ENCODE results near the gene KDM4F.
A peak's percentile ranks its signal among the peaks of the same experiment; 100 is the strongest.

KDM4F gene

GRCh38 chr11:95076981-95077380 is 27.8 kb downstream of the KDM4F start (continued):
- TF ChIP-seq ZNF596 (tag by site-specific recombination; IDR thresholded peaks at IDR 0.05) (no peak), ZNF843 (tag by site-specific recombination; IDR thresholded peaks at IDR 0.05) (no peak), ZNF114 (tag by site-specific recombination; IDR thresholded peaks at IDR 0.05) (no peak), ZNF561 (tag by site-specific recombination; IDR thresholded peaks at IDR 0.05; ENCODE audit: borderline replicate concordance) (no peak), ZNF175 (tag by site-specific recombination; IDR thresholded peaks at IDR 0.05) (no peak), ZNF624 (tag by site-specific recombination; IDR thresholded peaks at IDR 0.05) (no peak), ZBTB20 (tag by site-specific recombination; IDR thresholded peaks at IDR 0.05) (no peak), ZNF214 (tag by site-specific recombination; IDR thresholded peaks at IDR 0.05; ENCODE audit: borderline replicate concordance) (no peak)
- TF ChIP-seq, protein P1, sequence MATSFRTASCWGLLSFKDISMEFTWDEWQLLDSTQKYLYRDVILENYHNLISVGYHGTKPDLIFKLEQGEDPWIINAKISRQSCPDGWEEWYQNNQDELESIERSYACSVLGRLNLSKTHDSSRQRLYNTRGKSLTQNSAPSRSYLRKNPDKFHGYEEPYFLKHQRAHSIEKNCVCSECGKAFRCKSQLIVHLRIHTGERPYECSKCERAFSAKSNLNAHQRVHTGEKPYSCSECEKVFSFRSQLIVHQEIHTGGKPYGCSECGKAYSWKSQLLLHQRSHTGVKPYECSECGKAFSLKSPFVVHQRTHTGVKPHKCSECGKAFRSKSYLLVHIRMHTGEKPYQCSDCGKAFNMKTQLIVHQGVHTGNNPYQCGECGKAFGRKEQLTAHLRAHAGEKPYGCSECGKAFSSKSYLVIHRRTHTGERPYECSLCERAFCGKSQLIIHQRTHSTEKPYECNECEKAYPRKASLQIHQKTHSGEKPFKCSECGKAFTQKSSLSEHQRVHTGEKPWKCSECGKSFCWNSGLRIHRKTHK (tag by site-specific recombination; IDR thresholded peaks at IDR 0.05), result no peak
- TF ChIP-seq, protein P2, sequence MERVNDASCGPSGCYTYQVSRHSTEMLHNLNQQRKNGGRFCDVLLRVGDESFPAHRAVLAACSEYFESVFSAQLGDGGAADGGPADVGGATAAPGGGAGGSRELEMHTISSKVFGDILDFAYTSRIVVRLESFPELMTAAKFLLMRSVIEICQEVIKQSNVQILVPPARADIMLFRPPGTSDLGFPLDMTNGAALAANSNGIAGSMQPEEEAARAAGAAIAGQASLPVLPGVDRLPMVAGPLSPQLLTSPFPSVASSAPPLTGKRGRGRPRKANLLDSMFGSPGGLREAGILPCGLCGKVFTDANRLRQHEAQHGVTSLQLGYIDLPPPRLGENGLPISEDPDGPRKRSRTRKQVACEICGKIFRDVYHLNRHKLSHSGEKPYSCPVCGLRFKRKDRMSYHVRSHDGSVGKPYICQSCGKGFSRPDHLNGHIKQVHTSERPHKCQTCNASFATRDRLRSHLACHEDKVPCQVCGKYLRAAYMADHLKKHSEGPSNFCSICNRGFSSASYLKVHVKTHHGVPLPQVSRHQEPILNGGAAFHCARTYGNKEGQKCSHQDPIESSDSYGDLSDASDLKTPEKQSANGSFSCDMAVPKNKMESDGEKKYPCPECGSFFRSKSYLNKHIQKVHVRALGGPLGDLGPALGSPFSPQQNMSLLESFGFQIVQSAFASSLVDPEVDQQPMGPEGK (tag by site-specific recombination; IDR thresholded peaks at IDR 0.05), result no peak

DNA sequence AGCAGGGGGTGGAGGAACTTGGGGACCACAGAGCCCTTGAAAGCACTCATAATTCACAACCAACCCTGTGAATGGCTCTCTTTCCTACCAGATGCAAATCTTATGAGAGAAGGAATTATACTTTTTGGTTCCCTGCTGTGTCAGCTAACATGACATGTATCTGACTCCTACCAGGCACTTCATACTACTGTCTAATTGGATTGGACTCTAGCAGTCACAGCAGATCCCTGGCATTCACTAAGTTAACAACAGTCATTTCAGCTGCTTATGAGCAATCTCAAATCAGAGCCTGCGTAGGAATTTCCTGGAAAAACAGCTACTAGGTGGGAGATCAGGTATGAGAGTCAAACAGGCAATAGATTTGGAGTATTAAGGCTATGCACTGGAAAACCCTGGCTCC is 29.3 kb downstream of the KDM4F start:
- 0 out of 2 replicates have a peak, but pooled peaks have one; percentile 8 for TF ChIP-seq ZIC2 (tag by site-specific recombination; IDR thresholded peaks at IDR 0.05)
- TF ChIP-seq ZNF146 (tag by site-specific recombination; IDR thresholded peaks at IDR 0.05), result no peak
- TF ChIP-seq OSR2 (tag by site-specific recombination; IDR thresholded peaks at IDR 0.05), result 0 out of 2 replicates have a peak, but pooled peaks have one; percentile 24
- no peak for TF ChIP-seq ZNF580 (tag by site-specific recombination; IDR thresholded peaks at IDR 0.05)
- no peaks in the 10 kb centered on the region; the same call in 1 of the 2 replicates for H3K4me1 ChIP-seq (ENCODE audit: control insufficient read depth, insufficient read depth, low read length)

DNA sequence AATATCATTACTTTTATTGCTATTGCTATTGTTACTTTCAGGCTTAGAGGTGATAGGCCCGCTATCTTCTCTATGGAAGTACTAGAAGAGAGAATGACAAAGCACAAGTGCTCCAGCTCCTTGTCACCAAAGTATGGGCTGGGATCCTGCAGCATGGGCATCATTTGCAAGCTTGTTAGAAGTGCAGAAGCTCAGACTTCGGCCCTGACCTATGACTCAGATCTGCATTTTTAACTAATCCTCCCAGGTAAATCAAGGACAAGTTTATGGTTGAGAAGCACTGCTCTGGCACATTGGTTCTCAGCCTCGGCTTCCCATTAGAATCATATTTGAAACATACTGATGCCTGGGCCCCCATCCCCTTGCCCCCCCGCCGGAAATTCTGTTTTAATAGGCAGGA is 31.8 kb downstream of the KDM4F start:
- H3K36me3 ChIP-seq (ENCODE audit: control insufficient read depth in 2 of 2, insufficient read depth in 1 of 2, low read length in 2 of 2), result no peaks in the 10 kb centered on the region
- no peaks in the 10 kb centered on the region for H3K9me3 ChIP-seq (ENCODE audit: control insufficient read depth, insufficient read depth, low read depth, low read length)
- CTCF ChIA-PET, result interaction anchor here (1.0 to 3.6 kb wide), 3 partner anchors 10 to 12 kb away, joined by 3 to 24 read pairs (median 3); no protein-coding TSS in a partner anchor
- no peak overlapping the region for H3K27ac ChIP-seq (ENCODE audit: extremely low read depth, low read depth, low read length)
- TF ChIP-seq ZBTB20 (tag by site-specific recombination; IDR thresholded peaks at IDR 0.05) (peak; percentile 51), ZIC2 (tag by site-specific recombination; IDR thresholded peaks at IDR 0.05) (no peak)
- H3K4me1 ChIP-seq (ENCODE audit: control insufficient read depth, insufficient read depth, low read length), result no peaks in the 10 kb centered on the region; the same call in 1 of the 2 replicates
- no peak overlapping the region for H3K4me3 ChIP-seq (ENCODE audit: low read depth, low read length)
- POLR2A ChIA-PET, result interaction anchor here (1.1 kb wide), 1 partner anchor 14 kb away, joined by 3 read pairs; no protein-coding TSS in a partner anchor

More for the DNA sequence above, 29.3 kb downstream of the KDM4F start:
- CTCF ChIA-PET, result interaction anchor here (1.0 kb wide), 1 partner anchor 10 kb away, joined by 3 read pairs; no protein-coding TSS in a partner anchor
- no peak overlapping the region for H3K4me3 ChIP-seq (ENCODE audit: low read depth, low read length)
- no peak overlapping the region for H3K27ac ChIP-seq (ENCODE audit: extremely low read depth, low read depth, low read length)
- H3K9me3 ChIP-seq (ENCODE audit: control insufficient read depth, insufficient read depth, low read depth, low read length), result no peaks in the 10 kb centered on the region
- H3K36me3 ChIP-seq (ENCODE audit: control insufficient read depth in 2 of 2, insufficient read depth in 1 of 2, low read length in 2 of 2), result no peaks in the 10 kb centered on the region
- POLR2A ChIA-PET, result no interaction called here

GRCh38 chr11:95081412-95081811 is 32.2 kb downstream of the KDM4F start:
- Histone ChIP-seq H3K9me3 (ENCODE audit: control insufficient read depth, insufficient read depth, low read depth, low read length) (no peaks in the 10 kb centered on the region), H3K36me3 (ENCODE audit: control insufficient read depth in 2 of 2, insufficient read depth in 1 of 2, low read length in 2 of 2) (no peaks in the 10 kb centered on the region), H3K4me3 (ENCODE audit: low read depth, low read length) (no peak overlapping the region), H3K4me1 (ENCODE audit: control insufficient read depth, insufficient read depth, low read length) (no peaks in the 10 kb centered on the region; the same call in 1 of the 2 replicates), H3K27ac (ENCODE audit: extremely low read depth, low read depth, low read length) (no peak overlapping the region)
- CTCF ChIA-PET, result interaction anchor here (1.0 to 3.6 kb wide), 2 partner anchors 10 to 12 kb away, joined by 3 to 24 read pairs; no protein-coding TSS in a partner anchor
- POLR2A ChIA-PET, result no interaction called here
- no peak for TF ChIP-seq AEBP2 (tag by site-specific recombination; IDR thresholded peaks at IDR 0.05; ENCODE audit: borderline replicate concordance)
- TF ChIP-seq ZNF549 (tag by site-specific recombination; IDR thresholded peaks at IDR 0.05), result no peak
- TF ChIP-seq SALL2 (tag by site-specific recombination; IDR thresholded peaks at IDR 0.05; ENCODE audit: borderline replicate concordance), result no peak
